ENCODE measurements around the gene ID1. TPM values are rescaled to one million over a fixed set of nuclear protein-coding genes. Genes with fewer than 3 reads are reported as not detected.
"Not testable (repeated sequence)": the region's sequence is repeated elsewhere in the genome, so short reads cannot be mapped to it uniquely, and the experiment has no call there.

The ID1 gene
- total and polyA plus RNA-seq, 4 experiments from 2014 or later, result 0.49 to 1.4 (median 0.50) TPM; not detected in 1

- no peak overlapping the region for H3K4me3 ChIP-seq (ENCODE audit: low read length in 2 of 2)
- ChIA-PET CTCF (ENCODE audit: partially characterized antibody) (interaction anchor here (0.6 to 1.6 kb wide), 3 partner anchors 11 to 1876 kb away, joined by 3 to 7 read pairs (median 5); no protein-coding TSS in a partner anchor), POLR2A (ENCODE audit: partially characterized antibody) (interaction anchor here (0.6 kb wide), 1 partner anchor 42 kb away, joined by 3 read pairs; no protein-coding TSS in a partner anchor)
- H3K4me3 Mint-ChIP-seq, result no peak overlapping the region
- peaks cover 3 to 6% of the 10 kb centered on the region in 2 donors for H3K27me3 Mint-ChIP-seq
- H3K27me3 ChIP-seq (ENCODE audit: insufficient read depth, low read length), result no peaks in the 10 kb centered on the region
- no peak overlapping the region for H3K27ac ChIP-seq (ENCODE audit: low read depth, low read length)
- H3K36me3 Mint-ChIP-seq, result no peaks in the 10 kb centered on the region
- H3K9me3 Mint-ChIP-seq, result peaks cover 0 to 2% (median 0%) of the 10 kb centered on the region in 8 donors
- H3K4me1 ChIP-seq (ENCODE audit: insufficient read depth, low read length), result no peaks in the 10 kb centered on the region
- no peaks in the 10 kb centered on the region for H3K9me3 ChIP-seq (ENCODE audit: control insufficient read depth in 1 of 2, low read length in 2 of 2)
- H3K36me3 ChIP-seq (ENCODE audit: insufficient read depth, low read length), result no peaks in the 10 kb centered on the region
- intact Hi-C loops (cut with micrococcal nuclease), result no loop called here
- peaks cover 5 to 10% (median 6%) of the 10 kb centered on the region in 4 donors for H3K4me1 Mint-ChIP-seq
- H3K27ac Mint-ChIP-seq, result no peak overlapping the region
- no peak for DNase-seq
Observed at GRCh38 chr20:31644701-31645100, 39.6 kb downstream of the ID1 start.

GRCh38 chr20:31648104-31648503 is 43.0 kb downstream of the ID1 start:
- CTCF ChIA-PET (ENCODE audit: partially characterized antibody), result interaction anchor here (1.8 to 2.6 kb wide), 2 partner anchors 13 to 76 kb away, joined by 8 read pairs; no protein-coding TSS in a partner anchor
- H3K4me3 ChIP-seq (ENCODE audit: low read length in 2 of 2); intact Hi-C loops (cut with micrococcal nuclease); H3K4me1 ChIP-seq (ENCODE audit: insufficient read depth, low read length); H3K27ac ChIP-seq (ENCODE audit: low read depth, low read length); H3K27me3 ChIP-seq (ENCODE audit: insufficient read depth, low read length); H3K9me3 Mint-ChIP-seq; H3K27me3 Mint-ChIP-seq; H3K9me3 ChIP-seq (ENCODE audit: control insufficient read depth in 1 of 2, low read length in 2 of 2); DNase-seq; H3K4me1 Mint-ChIP-seq; H3K36me3 Mint-ChIP-seq; H3K27ac Mint-ChIP-seq; H3K4me3 Mint-ChIP-seq; H3K36me3 ChIP-seq (ENCODE audit: insufficient read depth, low read length): not testable (repeated sequence)
- POLR2A ChIA-PET (ENCODE audit: partially characterized antibody), result interaction anchor here (1.0 kb wide), 1 partner anchor 76 kb away, joined by 3 read pairs; no protein-coding TSS in a partner anchor

GRCh38 chr20:31652917-31653396 is 47.9 kb downstream of the ID1 start:
- Mint-ChIP-seq H3K27ac (no peak overlapping the region), H3K4me1 (no peaks in the 10 kb centered on the region), H3K27me3 (peaks cover 0 to 4% of the 10 kb centered on the region in 2 donors), H3K36me3 (no peaks in the 10 kb centered on the region), H3K9me3 (no peaks in the 10 kb centered on the region), H3K4me3 (no peak overlapping the region)
- no peak for DNase-seq
- ChIA-PET CTCF (ENCODE audit: partially characterized antibody) (no interaction called here), POLR2A (ENCODE audit: partially characterized antibody) (no interaction called here)
- Histone ChIP-seq H3K27me3 (ENCODE audit: insufficient read depth, low read length) (no peaks in the 10 kb centered on the region), H3K4me3 (ENCODE audit: low read length in 2 of 2) (no peak overlapping the region), H3K36me3 (ENCODE audit: insufficient read depth, low read length) (no peaks in the 10 kb centered on the region), H3K9me3 (ENCODE audit: control insufficient read depth in 1 of 2, low read length in 2 of 2) (no peaks in the 10 kb centered on the region), H3K27ac (ENCODE audit: low read depth, low read length) (no peak overlapping the region), H3K4me1 (ENCODE audit: insufficient read depth, low read length) (no peaks in the 10 kb centered on the region)
- intact Hi-C loops (cut with micrococcal nuclease), result no loop called here

GRCh38 chr20:31653561-31653960 is 48.5 kb downstream of the ID1 start:
- Mint-ChIP-seq H3K27ac (no peak overlapping the region), H3K36me3 (no peaks in the 10 kb centered on the region), H3K4me3 (no peak overlapping the region), H3K4me1 (no peaks in the 10 kb centered on the region), H3K9me3 (no peaks in the 10 kb centered on the region), H3K27me3 (peaks cover 0 to 4% of the 10 kb centered on the region in 2 donors)
- no peaks in the 10 kb centered on the region for H3K27me3 ChIP-seq (ENCODE audit: insufficient read depth, low read length)
- H3K27ac ChIP-seq (ENCODE audit: low read depth, low read length), result no peak overlapping the region
- no peak overlapping the region for H3K4me3 ChIP-seq (ENCODE audit: low read length in 2 of 2)
- intact Hi-C loops (cut with micrococcal nuclease), result no loop called here
- no peaks in the 10 kb centered on the region for H3K9me3 ChIP-seq (ENCODE audit: control insufficient read depth in 1 of 2, low read length in 2 of 2)
- no peaks in the 10 kb centered on the region for H3K4me1 ChIP-seq (ENCODE audit: insufficient read depth, low read length)
- DNase-seq, result no peak
- H3K36me3 ChIP-seq (ENCODE audit: insufficient read depth, low read length), result no peaks in the 10 kb centered on the region
- CTCF ChIA-PET (ENCODE audit: partially characterized antibody), result no interaction called here
- POLR2A ChIA-PET (ENCODE audit: partially characterized antibody), result no interaction called here

GRCh38 chr20:31654534-31654933 is 49.4 kb downstream of the ID1 start:
- Mint-ChIP-seq H3K27ac (no peak overlapping the region), H3K4me3 (no peak overlapping the region), H3K4me1 (no peaks in the 10 kb centered on the region), H3K36me3 (no peaks in the 10 kb centered on the region), H3K27me3 (peaks cover 0 to 4% of the 10 kb centered on the region in 2 donors), H3K9me3 (no peaks in the 10 kb centered on the region)
- POLR2A ChIA-PET (ENCODE audit: partially characterized antibody), result no interaction called here
- CTCF ChIA-PET (ENCODE audit: partially characterized antibody), result interaction anchor here (0.7 to 1.2 kb wide), 2 partner anchors 42 to 69 kb away, joined by 4 to 5 read pairs; no protein-coding TSS in a partner anchor
- Histone ChIP-seq H3K4me3 (ENCODE audit: low read length in 2 of 2) (no peak overlapping the region), H3K9me3 (ENCODE audit: control insufficient read depth in 1 of 2, low read length in 2 of 2) (no peaks in the 10 kb centered on the region), H3K36me3 (ENCODE audit: insufficient read depth, low read length) (no peaks in the 10 kb centered on the region), H3K27me3 (ENCODE audit: insufficient read depth, low read length) (no peaks in the 10 kb centered on the region), H3K27ac (ENCODE audit: low read depth, low read length) (no peak overlapping the region), H3K4me1 (ENCODE audit: insufficient read depth, low read length) (no peaks in the 10 kb centered on the region)
- intact Hi-C loops (cut with micrococcal nuclease), result no loop called here
- DNase-seq, result no peak

Small RNAs within 50 kb of the gene (microRNA-seq; reads per million reads assigned to microRNA genes)
- not detected for gene MIR3193 (ENCODE audit: borderline microRNAs expressed, borderline number of aligned reads, borderline replicate concordance)

Other genes starting within 250 kb of the ID1 start
- not detected for gene DEFB118, start 236.7 kb upstream of the ID1 start, total RNA-seq
- gene DEFB118, start 236.7 kb upstream of the ID1 start, polyA plus RNA-seq, result not detected
- gene DEFB119, start 214.7 kb upstream of the ID1 start, total RNA-seq, result not detected
- gene DEFB119, start 214.7 kb upstream of the ID1 start, polyA plus RNA-seq, result not detected
- gene DEFB121, start 199.1 kb upstream of the ID1 start, total RNA-seq, result not detected
- gene DEFB121, start 199.1 kb upstream of the ID1 start, polyA plus RNA-seq, result not detected
- not detected for gene DEFB123, start 164.7 kb upstream of the ID1 start, total RNA-seq
- gene DEFB123, start 164.7 kb upstream of the ID1 start, polyA plus RNA-seq, result not detected
- gene DEFB124, start 130.2 kb upstream of the ID1 start, total RNA-seq, result not detected
- gene DEFB124, start 130.2 kb upstream of the ID1 start, polyA plus RNA-seq, result not detected
- not detected for gene REM1, start 130.0 kb upstream of the ID1 start, total RNA-seq
- not detected for gene REM1, start 130.0 kb upstream of the ID1 start, polyA plus RNA-seq
- gene HM13, start 90.8 kb upstream of the ID1 start, total RNA-seq, result 100 to 1,000 TPM; 133 to 156 TPM
- gene HM13, start 90.8 kb upstream of the ID1 start, polyA plus RNA-seq, result 100 to 1,000 TPM; 166 to 171 TPM
- not detected for gene COX4I2, start 32.6 kb downstream of the ID1 start, total RNA-seq
- not detected for gene COX4I2, start 32.6 kb downstream of the ID1 start, polyA plus RNA-seq
- gene BCL2L1, start 117.6 kb downstream of the ID1 start, total RNA-seq, result 10 to 100 TPM; 20.3 to 20.8 TPM
- 10 to 100 TPM; 22.8 to 26.1 TPM for gene BCL2L1, start 117.6 kb downstream of the ID1 start, polyA plus RNA-seq
- under 1 TPM; 0.30 to 0.44 TPM for gene TPX2, start 134.0 kb downstream of the ID1 start, total RNA-seq
- under 1 TPM; 0.76 to 0.85 TPM for gene TPX2, start 134.0 kb downstream of the ID1 start, polyA plus RNA-seq
- gene MYLK2, start 214.1 kb downstream of the ID1 start, total RNA-seq, result not detected
- not detected for gene MYLK2, start 214.1 kb downstream of the ID1 start, polyA plus RNA-seq
- not detected for gene FOXS1, start 240.3 kb downstream of the ID1 start, total RNA-seq
- gene FOXS1, start 240.3 kb downstream of the ID1 start, polyA plus RNA-seq, result not detected